Esophagus squamous epithelium (tissue), 4 donors: ENCODE results near the gene IKZF4.

Experiments
- POLR2A ChIP-seq, 4 donors: fragments of 450-650 bp; IDR thresholded peaks; one replicate each; pipeline ENCODE4 v1.6.1; 2017; ENCODE audit warnings: antibody characterized with exemption in 4 of 4, mild to moderate bottlenecking in 4 of 4, moderate library complexity in 3 of 4
- TF ChIP-seq, protein P1 (sequence below), 6 experiments: fragments of 450-650 bp in 4 of 6; fragments of 200-600 bp in 2 of 6; sonication (generic) in 2 of 6; IDR thresholded peaks; one replicate each; pipeline ENCODE4 v1.5.1; 2016 to 2019; ENCODE audit warnings: antibody characterized with exemption in 6 of 6, mild to moderate bottlenecking in 4 of 6, moderate library complexity in 4 of 6

DNA sequence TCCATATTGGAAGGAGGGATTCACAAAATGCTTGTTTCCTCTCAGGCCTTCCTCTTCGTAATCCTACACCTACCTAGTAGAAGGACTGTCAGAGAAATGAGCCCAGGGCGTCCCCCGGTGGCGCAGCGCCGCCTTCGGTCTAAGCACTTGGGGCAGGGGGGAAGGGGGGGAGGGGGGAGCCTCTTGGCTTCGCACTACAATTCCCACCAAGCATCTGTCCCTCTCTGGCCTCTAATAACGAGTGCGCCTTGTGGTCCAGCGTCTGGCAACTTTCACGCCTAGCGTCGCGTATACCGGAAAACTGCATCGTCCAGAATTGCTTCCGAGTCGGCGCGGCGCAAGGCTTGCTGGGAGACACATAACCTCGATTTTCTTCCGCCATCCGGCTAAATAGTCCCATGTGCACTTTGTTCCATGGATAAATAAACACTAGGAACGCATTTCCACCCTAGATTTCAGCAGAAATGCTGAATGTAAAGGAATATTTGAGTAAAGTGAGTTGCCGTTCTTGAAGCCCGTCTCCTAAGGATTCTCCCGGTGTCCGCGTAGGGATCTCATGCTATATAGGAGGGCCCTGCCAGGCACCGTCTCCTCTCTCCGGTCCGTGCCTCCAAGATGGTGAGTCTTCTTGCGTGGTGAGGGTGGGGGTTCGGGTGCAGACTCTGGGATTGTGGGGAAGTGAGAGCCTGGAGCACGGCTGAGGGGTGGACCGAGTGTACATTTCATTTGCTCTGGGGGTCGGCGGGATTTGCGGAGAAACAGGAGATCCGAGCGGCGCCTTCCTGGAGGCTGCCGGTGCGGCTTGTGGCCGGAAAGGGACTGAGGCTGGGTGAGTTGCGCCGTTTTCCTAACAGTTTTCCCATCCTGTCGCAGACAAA is 20.9 kb downstream of the IKZF4 start, which contains the start of gene RPS26:
- TF ChIP-seq, protein P1, sequence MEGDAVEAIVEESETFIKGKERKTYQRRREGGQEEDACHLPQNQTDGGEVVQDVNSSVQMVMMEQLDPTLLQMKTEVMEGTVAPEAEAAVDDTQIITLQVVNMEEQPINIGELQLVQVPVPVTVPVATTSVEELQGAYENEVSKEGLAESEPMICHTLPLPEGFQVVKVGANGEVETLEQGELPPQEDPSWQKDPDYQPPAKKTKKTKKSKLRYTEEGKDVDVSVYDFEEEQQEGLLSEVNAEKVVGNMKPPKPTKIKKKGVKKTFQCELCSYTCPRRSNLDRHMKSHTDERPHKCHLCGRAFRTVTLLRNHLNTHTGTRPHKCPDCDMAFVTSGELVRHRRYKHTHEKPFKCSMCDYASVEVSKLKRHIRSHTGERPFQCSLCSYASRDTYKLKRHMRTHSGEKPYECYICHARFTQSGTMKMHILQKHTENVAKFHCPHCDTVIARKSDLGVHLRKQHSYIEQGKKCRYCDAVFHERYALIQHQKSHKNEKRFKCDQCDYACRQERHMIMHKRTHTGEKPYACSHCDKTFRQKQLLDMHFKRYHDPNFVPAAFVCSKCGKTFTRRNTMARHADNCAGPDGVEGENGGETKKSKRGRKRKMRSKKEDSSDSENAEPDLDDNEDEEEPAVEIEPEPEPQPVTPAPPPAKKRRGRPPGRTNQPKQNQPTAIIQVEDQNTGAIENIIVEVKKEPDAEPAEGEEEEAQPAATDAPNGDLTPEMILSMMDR (IDR thresholded peaks at IDR 0.05), result peak in 3 of 6 experiments; percentile 12 to 61 (median 30)
- peak in 3 of 4 donors; percentile 14 to 95 (median 84) for TF ChIP-seq POLR2A (IDR thresholded peaks at IDR 0.05)
